Coronary artery (tissue), 2 donors: Measurements from ENCODE around the gene CBLL1.

Source experiments
- DNase-seq: peaks from one replicate; pipeline ENCODE4 v3.0.0-alpha.2; 2017; ENCODE audit warnings: low spot score
- H3K27ac ChIP-seq, 2 donors: fragments of 200-600 bp; sonication (generic); one replicate each; pipeline ENCODE4 v1.5.1; 2016 to 2019
- H3K4me3 ChIP-seq: fragments of 200-600 bp; sonication (generic); 2 replicates; pipeline ENCODE4 v1.5.1; 2016; ENCODE audit warnings: mild to moderate bottlenecking, moderate library complexity
- TF ChIP-seq, protein P1 (sequence below): fragments of 200-600 bp; sonication (generic); IDR thresholded peaks from one replicate; pipeline ENCODE4 v1.5.1; 2019; ENCODE audit warnings: antibody characterized with exemption

CBLL1 gene

DNA sequence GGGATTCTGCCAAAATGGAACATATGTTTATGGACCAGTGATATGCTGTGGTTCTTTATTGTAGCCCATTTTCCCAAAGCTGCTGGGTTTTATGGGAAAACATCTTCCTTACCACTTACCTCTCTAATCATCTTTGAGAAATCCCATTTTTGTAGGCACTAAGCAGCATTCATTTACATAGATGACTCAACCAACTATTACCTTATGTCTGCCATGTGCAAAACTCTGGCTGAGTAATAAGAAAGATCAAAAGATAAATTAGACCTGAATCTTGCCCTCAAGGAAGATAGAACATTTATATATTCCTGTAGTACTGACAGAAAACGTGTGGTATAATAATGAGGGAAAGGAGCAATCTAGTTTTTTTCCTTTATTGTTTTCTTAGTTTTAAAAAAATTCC lies 24.3 kb downstream of the CBLL1 start:
- DNase-seq = no peak
- no peak overlapping the region for H3K4me3 ChIP-seq
- TF ChIP-seq, protein P1, sequence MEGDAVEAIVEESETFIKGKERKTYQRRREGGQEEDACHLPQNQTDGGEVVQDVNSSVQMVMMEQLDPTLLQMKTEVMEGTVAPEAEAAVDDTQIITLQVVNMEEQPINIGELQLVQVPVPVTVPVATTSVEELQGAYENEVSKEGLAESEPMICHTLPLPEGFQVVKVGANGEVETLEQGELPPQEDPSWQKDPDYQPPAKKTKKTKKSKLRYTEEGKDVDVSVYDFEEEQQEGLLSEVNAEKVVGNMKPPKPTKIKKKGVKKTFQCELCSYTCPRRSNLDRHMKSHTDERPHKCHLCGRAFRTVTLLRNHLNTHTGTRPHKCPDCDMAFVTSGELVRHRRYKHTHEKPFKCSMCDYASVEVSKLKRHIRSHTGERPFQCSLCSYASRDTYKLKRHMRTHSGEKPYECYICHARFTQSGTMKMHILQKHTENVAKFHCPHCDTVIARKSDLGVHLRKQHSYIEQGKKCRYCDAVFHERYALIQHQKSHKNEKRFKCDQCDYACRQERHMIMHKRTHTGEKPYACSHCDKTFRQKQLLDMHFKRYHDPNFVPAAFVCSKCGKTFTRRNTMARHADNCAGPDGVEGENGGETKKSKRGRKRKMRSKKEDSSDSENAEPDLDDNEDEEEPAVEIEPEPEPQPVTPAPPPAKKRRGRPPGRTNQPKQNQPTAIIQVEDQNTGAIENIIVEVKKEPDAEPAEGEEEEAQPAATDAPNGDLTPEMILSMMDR = no peak
- H3K27ac ChIP-seq = no peak overlapping the region

DNA sequence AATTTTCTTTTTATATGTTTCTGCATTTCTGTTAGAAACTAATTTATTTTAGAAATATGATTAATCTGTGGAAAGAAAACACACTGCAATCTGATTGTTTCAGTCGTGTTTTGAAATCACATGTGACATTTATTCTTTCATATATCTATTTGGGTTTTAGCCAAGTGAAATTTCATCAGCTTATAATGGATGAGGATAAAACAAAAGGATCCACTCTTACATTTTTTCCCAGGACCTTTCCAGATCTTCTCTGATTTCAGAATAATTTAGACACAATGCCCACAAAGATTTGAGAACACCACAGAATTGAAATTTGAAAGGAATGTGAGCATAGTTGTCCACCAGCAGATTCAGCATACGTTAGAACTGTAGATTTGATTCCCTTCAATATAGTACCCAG lies 29.1 kb downstream of the CBLL1 start:
- TF ChIP-seq, protein P1 = no peak
- H3K4me3 ChIP-seq = no peak overlapping the region
- no peak overlapping the region for H3K27ac ChIP-seq

DNA sequence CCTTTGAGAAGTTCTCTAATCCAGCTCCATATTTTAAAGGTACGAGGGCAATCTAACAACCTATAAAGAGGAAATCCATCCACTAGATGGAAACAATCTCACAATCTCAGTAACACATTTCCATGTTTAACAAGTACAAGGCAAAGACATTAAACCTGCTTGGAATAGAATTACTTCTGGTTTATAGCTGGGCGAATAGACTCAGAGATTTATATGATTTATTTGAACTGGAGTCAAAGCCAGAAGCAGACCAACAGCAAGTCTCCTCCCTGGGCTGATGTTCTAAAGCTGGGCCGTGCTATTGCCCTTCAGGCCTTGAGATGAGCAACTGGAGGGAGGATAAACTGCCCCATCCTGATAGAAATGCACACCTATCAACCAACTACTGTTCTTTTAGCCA lies 33.8 kb downstream of the CBLL1 start:
- no peak for DNase-seq
- TF ChIP-seq, protein P1 = no peak
- Histone ChIP-seq H3K4me3 (no peak overlapping the region), H3K27ac (no peak overlapping the region)

More for the DNA sequence above, 29.1 kb downstream of the CBLL1 start:
- no peak for DNase-seq

DNA sequence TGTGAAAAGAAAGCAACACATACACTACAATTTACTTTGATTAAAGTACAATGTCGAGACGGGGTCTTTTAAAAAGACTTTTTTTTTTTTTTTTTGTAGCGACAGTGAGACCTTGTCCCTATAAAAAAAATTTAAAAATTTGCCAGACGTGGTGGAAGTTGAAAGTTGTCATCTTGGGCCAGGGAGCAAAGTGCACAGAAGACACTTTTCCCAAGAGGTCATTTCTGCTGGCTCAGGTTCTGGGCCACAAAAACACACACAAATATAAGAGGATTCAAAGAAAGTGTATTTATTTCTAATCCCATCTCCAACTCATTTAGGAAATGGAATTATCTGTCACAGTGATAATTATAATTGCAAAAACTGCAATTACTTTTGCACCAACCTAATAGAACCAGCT lies 34.3 kb downstream of the CBLL1 start:
- no peak overlapping the region for H3K4me3 ChIP-seq
- no peak for DNase-seq
- no peak overlapping the region for H3K27ac ChIP-seq
- TF ChIP-seq, protein P1 = no peak

DNA sequence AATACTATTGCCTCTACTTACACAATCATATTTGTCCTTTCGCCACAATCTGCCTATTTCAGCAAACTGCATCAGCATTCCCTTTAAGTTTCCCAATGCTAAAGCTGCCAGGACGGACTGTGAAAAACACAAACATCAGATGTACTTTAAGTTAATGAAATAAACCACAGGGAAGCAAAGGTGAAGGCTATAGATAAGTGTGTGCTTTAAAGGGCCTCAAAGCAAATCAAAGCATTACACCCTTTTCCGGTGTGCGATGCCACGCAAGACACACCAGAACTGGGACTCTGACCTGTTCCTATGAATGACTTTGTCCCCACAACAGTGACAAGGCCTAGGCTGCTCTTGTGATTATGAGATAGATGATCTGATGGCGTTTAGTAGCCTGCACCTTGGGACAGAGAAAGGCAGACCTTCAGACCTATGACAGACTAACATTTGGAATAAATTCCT lies 35.7 kb downstream of the CBLL1 start:
- DNase-seq = no peak
- TF ChIP-seq, protein P1 = no peak
- H3K27ac ChIP-seq = no peak overlapping the region
- H3K4me3 ChIP-seq = no peak overlapping the region

DNA sequence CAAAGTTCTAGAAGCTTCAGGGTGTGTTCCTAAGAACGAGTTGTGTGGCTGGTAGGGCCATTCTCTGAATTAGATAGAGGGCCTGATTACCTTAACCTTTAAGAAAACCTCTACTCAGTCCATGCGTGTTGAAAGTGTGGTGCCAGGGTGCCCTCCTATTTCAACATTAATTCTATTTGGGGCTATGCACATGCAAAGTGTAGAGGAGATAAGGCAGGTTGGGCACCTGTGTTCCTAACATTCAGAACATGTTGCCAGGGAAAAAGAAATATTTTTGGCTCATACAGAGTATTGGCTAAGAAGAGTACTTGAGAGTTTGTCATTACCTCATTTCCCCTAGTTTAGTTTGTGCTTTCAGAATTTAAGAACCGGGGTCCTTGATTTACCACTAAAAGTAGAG lies 38.4 kb downstream of the CBLL1 start:
- TF ChIP-seq, protein P1 = no peak
- no peak overlapping the region for H3K27ac ChIP-seq

DNA sequence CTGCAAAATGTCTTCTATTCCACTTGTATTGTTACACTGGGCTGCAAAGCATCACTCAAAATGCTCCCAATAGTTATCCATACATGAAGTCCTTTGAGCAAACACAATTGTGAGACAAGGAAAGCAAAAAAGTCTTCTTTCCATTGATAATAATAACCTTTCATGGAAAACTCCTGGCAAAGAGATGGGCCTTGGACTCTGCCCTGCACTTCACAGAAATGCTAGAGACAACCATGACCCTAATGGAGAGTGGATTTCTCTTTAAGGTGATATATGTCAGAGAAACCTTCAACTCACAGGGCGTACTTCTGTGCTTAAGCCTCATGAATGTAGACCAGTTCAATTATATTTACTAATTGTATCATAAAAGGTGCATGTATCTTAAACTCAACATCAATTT lies 39.7 kb downstream of the CBLL1 start:
- TF ChIP-seq, protein P1 = no peak
- no peak for DNase-seq
- Histone ChIP-seq H3K4me3 (no peak overlapping the region), H3K27ac (no peak overlapping the region)

More for the DNA sequence above, 38.4 kb downstream of the CBLL1 start:
- DNase-seq = no peak
- H3K4me3 ChIP-seq = no peak overlapping the region
